HG03103 (cell line): ENCODE measurements around the gene HOGA1.

ENCODE experiments used
- ATAC-seq: cut with Tn5 transposase; IDR thresholded peaks from one replicate; pipeline ENCODE4 v1.9.1; 2021; ENCODE audit warnings: low read depth; ENCODE audit not compliant: unreplicated experiment

HOGA1 gene

GRCh38 chr10:97584060-97584797, at the start of gene HOGA1:
Gene HOGA1 (plus strand): TSS chr10:97584389. CDS start chr10:97584704, 315 bp downstream.
- ATAC-seq: no peak

DNA sequence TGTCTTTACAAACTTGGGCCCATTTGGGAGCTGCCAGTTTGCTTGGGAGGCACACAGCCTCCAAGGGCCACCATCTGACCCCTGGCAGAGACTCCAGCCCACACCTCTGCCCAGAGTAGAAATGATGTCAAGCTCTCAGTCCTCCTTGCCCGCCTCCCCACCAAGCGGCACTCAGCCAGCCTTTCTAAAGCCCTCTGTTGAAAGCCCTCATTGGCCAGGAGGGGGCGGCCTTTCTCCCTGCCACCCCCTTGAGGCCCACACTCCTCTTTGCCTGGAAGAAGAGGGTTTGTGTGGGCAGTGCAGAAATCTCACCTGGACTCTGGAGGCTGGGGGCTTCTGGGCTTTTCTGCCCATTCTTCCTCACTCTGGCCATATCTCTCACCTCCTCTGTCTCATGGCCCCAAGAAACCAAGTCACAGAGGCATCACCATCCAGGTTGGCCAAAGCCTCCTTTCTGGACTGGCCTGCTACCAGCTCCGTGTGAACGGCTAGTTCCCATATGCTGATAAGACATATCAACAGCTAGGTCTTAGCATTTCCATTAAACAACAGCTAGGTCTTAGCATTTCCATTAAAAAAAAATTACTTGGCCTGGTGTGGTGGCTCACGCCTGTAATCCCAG, 49.3 kb upstream of the HOGA1 start:
- no peak for ATAC-seq

DNA sequence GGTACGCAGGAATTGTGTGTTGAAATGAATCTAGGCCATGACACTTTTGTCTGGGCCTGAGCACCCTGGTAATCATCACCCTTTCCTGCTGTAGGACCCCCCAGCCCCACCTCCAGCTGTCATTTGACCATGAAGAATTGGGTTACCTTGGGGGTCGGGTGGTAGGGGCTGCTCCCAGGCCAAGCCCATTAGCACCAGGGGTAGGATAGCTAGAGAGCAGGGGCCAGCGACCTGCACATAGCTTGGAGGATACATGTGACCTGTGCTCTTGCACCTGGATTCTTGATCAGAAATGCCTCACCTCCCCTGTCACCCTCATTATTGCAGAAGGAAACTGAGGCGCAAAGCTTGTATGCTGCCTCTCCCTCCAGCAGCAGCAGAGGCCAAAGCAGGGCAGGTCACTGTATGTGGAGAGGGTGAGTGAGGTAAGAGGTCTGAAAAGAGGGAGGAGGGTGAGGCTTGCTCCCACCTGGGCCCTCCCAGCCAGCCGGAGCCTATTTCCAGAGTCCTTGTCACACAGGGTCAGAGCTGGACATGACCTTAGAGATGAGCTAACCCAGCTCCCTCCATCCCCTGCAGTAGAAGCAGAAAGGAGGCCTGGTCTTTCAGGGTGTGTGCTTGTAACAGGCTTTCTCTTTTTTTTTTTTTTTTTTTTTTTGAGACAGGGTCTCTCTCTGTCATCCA, 46.9 kb upstream of the HOGA1 start:
- no peak for ATAC-seq

DNA sequence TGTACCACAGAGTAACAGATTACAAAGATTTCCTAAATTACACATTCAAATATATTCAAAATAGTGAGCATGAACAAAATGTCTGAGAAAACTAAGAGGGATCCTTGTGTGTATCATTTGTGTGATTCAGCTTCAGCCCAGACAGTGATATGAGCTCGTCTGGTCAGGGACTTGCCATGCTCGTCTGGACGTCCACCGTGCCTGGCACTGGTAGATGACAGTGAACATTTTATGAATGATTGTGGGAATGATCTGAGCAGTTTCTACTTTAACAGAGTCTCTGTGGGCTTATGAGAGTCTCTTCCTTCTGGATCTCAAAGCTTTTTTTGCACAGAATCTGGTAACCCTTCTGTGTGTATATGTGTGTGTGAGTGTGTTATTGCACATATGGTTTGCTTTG, 45.8 kb upstream of the HOGA1 start:
- ATAC-seq: no peak

- ATAC-seq: no peak
Observed at GRCh38 chr10:97538839-97539238, 45.4 kb upstream of the HOGA1 start.

GRCh38 chr10:97539523-97540200, 44.5 kb upstream of the HOGA1 start:
- no peak for ATAC-seq

GRCh38 chr10:97540669-97541500, 43.3 kb upstream of the HOGA1 start:
- no peak for ATAC-seq

DNA sequence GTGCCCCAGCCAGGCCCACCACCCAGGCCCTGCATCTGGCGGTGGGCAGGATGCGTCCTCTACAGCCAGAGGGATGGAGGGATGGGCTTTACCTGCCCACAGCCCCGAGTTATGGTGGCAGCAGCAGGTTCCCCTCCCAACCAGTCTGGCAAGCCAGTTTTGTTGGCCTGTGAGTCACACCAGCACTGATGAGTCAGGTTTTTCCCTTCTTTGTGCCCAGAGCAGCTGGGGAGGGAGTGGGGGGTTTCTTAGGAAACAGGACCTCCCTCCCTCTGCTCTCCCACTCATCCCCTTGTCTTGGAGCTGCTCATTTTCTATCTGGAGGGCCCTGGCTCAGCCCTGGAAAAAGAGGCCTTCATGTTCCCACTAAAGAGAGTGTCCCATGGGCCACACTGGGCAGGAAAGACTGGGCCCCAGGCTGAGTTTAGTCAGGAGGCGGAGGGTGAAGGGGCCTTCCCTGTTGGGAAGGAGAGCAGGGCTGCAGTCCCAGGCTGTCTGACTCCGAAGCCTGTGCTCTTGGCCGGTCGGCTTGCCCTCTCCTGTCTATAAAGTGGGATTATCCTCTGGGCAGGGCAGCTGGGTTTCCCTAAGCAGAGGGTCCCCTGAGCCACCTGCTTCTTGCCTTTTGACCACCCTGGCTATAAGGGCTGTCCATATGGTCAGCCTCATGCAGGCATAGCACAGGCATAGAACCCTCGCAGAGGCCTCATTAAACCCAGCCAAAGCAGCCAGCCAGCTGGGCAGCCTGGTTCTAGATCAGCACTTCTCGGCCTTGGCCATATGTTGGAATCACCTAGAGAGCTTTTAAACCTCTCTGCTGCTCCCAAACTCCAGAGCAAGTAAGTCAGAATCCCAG, 41.8 kb upstream of the HOGA1 start:
- no peak for ATAC-seq

GRCh38 chr10:97543025-97543546, 41.1 kb upstream of the HOGA1 start:
- ATAC-seq: no peak

DNA sequence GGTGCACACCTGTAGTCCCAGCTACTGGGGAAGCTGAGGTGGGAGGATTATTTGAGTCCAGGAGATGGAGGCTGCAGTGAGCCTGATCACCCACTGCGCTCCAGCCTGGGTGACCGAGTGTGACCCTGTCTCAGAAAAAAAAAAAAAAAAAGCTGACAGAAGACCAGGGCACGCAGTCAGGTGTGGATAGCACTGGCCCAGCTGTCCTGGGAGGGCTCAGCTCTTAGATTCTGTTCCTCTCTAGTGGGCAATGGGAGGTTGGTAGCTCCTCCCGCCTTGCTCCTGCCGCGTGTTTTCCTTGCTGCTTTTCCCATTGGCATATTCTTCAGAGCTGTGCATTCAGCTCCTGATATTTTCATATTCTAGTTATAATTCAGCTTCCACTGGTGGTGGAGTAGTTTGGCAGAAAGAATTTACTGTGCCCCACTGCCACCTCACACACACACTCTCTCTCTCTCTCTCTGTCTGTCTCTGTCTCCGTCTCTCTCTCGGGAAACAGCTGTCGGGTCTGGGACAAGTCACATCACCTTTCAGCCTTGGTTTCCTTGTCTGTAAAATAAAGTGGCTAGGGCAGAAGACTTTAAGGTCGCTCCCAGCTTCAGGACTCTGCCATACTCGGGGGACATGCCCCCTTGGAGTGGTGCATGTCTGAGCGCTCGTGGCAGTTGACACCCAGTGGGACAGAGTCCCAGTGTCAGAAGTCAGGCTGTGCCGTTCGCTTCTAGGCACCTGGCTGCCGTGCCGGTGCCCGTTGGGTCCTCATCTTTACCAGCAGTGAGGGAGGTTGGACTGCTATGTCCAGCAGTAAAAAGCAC, 37.5 kb upstream of the HOGA1 start:
- no peak for ATAC-seq

DNA sequence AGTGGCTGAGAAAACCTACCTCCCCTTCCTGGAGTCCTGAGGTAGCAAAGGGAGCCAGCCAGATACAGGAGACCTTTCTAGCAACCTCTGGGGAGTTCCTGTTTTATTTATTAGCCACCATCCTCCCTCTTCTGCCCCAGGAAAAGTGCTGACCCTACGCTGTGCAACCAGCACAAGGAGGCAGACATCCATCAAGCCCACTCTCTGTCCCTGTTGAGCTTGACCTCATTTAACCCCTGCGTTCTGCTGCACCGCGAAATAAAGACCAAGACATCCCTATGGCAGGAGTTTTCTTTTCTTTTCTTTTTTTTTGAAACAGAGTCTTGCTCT, 37.0 kb upstream of the HOGA1 start:
- ATAC-seq: no peak

GRCh38 chr10:97547962-97548361, 36.2 kb upstream of the HOGA1 start:
- no peak for ATAC-seq

DNA sequence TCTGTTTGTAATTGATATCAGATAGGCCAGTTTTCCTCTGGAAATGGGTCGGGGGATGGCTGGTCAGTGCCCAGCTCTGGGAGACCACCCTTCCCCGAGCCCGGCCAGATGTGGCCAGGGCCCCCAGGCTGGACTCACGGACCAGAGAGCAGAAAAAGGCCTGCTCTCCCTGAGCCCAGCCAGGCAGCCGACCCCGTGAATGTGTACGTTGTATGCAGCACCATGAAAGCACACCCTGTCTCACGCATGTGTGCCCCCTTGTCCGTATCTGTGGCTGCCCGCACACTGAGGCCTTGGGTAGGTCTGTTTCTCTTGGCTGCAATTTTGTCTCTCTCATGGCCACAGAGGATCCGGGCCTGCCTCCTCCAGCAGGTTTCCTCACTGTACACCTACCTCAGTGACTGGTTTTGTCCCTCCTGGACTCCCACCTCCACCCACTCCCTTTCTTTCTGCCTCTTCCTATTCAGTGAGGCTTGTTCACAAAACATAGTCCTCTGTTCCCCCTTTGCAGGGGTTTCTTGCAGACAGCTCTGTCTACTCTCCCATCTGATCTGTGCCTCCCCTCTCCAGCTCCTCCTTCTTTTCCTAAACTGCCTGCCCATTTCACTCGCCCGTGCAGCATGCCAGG, 35.2 kb upstream of the HOGA1 start:
- no peak for ATAC-seq

- ATAC-seq: no peak
Observed at GRCh38 chr10:97549587-97550322, 34.4 kb upstream of the HOGA1 start.

DNA sequence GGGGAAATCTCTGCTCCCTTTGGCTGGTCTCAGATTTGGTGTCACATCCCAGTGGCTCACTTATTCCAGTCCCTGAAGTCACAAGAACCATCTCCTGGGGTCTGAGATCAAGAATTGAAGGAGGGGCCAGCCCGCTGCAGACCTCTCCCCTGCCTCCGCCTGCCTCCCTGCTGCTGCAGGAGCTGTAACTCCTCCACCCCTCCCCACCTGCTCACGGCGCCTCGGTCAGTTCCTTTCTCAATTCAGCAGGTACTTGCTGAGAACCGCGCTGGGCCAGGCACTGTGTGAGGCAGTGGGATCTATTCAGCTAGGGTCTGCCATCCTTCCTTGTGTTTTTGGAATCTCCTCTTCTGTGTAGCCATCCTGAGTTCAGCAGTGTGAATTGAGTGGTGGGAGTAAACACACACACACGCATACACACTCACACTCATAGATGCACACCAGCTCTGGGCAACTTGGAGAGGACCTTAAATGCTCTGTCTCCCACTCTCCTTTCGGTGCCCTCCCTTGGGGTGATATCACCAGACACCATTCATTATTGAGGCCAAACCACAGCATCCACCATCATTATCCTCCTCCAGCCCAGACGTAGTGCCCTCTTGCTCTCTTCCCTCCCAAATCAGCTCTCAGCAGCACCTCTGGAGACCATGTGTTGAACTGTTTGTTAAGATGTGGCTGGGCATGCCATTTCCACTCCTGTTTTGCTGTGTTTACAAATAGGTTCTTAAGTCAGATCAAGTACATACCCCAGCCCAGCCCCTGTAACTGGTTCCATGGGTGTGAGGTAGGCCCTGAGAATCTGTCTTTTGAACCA, 33.6 kb upstream of the HOGA1 start:
- no peak for ATAC-seq

DNA sequence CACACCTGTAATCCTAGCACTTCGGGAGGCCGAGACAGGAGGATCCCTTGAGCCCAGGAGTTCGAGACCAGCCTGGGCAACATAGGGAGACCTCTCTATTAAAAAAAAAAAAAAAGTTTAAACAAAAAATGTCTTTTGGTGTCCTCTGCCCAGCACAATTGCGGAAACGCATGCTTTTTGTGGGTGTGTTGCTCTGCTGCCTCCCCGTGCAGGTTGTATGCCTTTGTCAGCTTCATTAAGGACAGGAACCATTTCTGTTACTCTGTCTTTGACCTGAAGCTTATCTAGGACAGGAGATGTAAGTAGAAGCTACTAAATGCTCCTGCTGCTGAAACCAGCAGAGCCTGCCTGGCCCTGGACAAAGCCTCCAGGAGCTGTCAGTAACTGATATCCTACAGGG, 32.9 kb upstream of the HOGA1 start:
- ATAC-seq: no peak
